H1 (cell line): ENCODE results near the gene KAZALD1. TPM values are rescaled to one million over a fixed set of nuclear protein-coding genes. Genes with fewer than 3 reads are reported as not detected.

ENCODE experiments used
- CTCF ChIA-PET: fragments of 300-600 bp; sonication (Branson Sonifier 250); formaldehyde crosslinking; loops from one replicate; lab custom pipeline; 2021; ENCODE audit not compliant: partially characterized antibody; lab: Charles Lee
- POLR2A ChIA-PET: fragments of 300-600 bp; sonication (Branson Sonifier 250); formaldehyde crosslinking; loops from one replicate; lab custom pipeline; 2021; ENCODE audit warnings: inconsistent platforms; ENCODE audit not compliant: partially characterized antibody; lab: Charles Lee
- DNase-seq, 2 experiments: peaks; one replicate each; pipeline versions ENCODE4 v3.0.0 to v3.0.0-alpha.2; 2010 to 2022; ENCODE audit warnings: low spot score in 2 of 2, low read depth in 1 of 2, mixed read lengths in 1 of 2
- FAIRE-seq: peaks from 2 replicates; lab custom pipeline; 2011; peaks lifted over from hg19 to GRCh38; lab: Jason Lieb, UNC
- H2AFZ ChIP-seq: 2 replicates; pipeline ENCODE4 v1.8.1; 2012; ENCODE audit warnings: low read length, inconsistent platforms
- H2AK5ac ChIP-seq: 2 replicates; pipeline ENCODE4 v1.6.1; 2013; ENCODE audit warnings: low read depth, low read length
- H2BK120ac ChIP-seq: replicated peaks from 2 replicates; pipeline ENCODE3; 2013; ENCODE audit warnings: low read depth, low read length, inconsistent platforms
- H2BK12ac ChIP-seq: 2 replicates; pipeline ENCODE4 v1.6.1; 2013; ENCODE audit warnings: low read depth, low read length
- H2BK15ac ChIP-seq: 2 replicates; pipeline ENCODE4 v1.6.1; 2013; ENCODE audit warnings: low read length
- H2BK20ac ChIP-seq: 2 replicates; pipeline ENCODE4 v1.6.1; 2013; ENCODE audit warnings: low read length
- H2BK5ac ChIP-seq: 2 replicates; pipeline ENCODE4 v1.6.1; 2013; ENCODE audit warnings: low read depth, low read length
- H3K14ac ChIP-seq: 2 replicates; pipeline ENCODE4 v1.6.1; 2013; ENCODE audit warnings: inconsistent platforms; ENCODE audit not compliant: insufficient read length
- H3K18ac ChIP-seq: 2 replicates; pipeline ENCODE4 v1.6.1; 2013; ENCODE audit warnings: low read length; ENCODE audit errors: extremely low read depth
- H3K23ac ChIP-seq: 2 replicates; pipeline ENCODE4 v1.6.1; 2013; ENCODE audit warnings: inconsistent platforms; ENCODE audit not compliant: insufficient read length
- H3K23me2 ChIP-seq: 2 replicates; pipeline ENCODE4 v1.6.1; 2013; ENCODE audit warnings: low read depth, low read length
- H3K27ac ChIP-seq: 2 replicates; pipeline ENCODE4 v1.6.1; 2011; ENCODE audit warnings: low read depth, low read length, inconsistent platforms
- H3K27me3 ChIP-seq, 4 experiments: replicated peaks in 1 of 4; 1 replicate in 1 of 4; 2 replicates in 3 of 4; pipeline versions ENCODE4 v1.6.1 to v1.8.1; 2011 to 2013; ENCODE audit warnings: low read length in 3 of 4, mild to moderate bottlenecking in 3 of 4, inconsistent platforms in 2 of 4, mixed read lengths in 2 of 4, moderate library complexity in 1 of 4; ENCODE audit not compliant: control insufficient read depth in 3 of 4, insufficient read depth in 3 of 4; ENCODE audit errors: extremely low read depth in 1 of 4
- H3K36me3 ChIP-seq, 4 experiments: 2 replicates each; pipeline versions ENCODE4 v1.6.1 to v1.8.1; 2011 to 2013; ENCODE audit warnings: mild to moderate bottlenecking in 4 of 4, low read length in 3 of 4, moderate library complexity in 2 of 4, control low read depth in 1 of 4, inconsistent platforms in 1 of 4; ENCODE audit not compliant: insufficient read depth in 4 of 4, control insufficient read depth in 2 of 4
- H3K4ac ChIP-seq: replicated peaks from 2 replicates; pipeline ENCODE3; 2013; ENCODE audit warnings: low read length, low read depth, mixed read lengths, inconsistent platforms; ENCODE audit not compliant: insufficient read length
- H3K4me1 ChIP-seq, 4 experiments: replicated peaks in 1 of 4; 1 replicate in 1 of 4; 2 replicates in 3 of 4; pipeline versions ENCODE4 v1.6.1 to v1.8.1; 2011 to 2013; ENCODE audit warnings: low read length in 3 of 4, inconsistent platforms in 2 of 4, mixed read lengths in 1 of 4; ENCODE audit not compliant: insufficient read depth in 4 of 4, control insufficient read depth in 3 of 4
- H3K4me2 ChIP-seq, 2 experiments: 2 replicates each; pipeline versions ENCODE4 v1.6.1 to v1.8.1; 2011 to 2013; ENCODE audit warnings: low read depth in 2 of 2, low read length in 2 of 2, control low read depth in 1 of 2, inconsistent platforms in 1 of 2, mild to moderate bottlenecking in 1 of 2; ENCODE audit not compliant: insufficient read depth in 1 of 2
- H3K4me3 ChIP-seq, 4 experiments: fragments of 200-600, 300-600 bp in 1 of 4; sonication (generic), shearing (Covaris generic), sonication (Bioruptor Twin) in 1 of 4; 2 replicates each; pipeline versions ENCODE4 v1.5.1 to v1.8.1; 2011 to 2016; ENCODE audit warnings: low read length in 4 of 4, low read depth in 3 of 4, control low read depth in 2 of 4, inconsistent platforms in 2 of 4, mild to moderate bottlenecking in 2 of 4, mixed read lengths in 1 of 4, moderate library complexity in 1 of 4; ENCODE audit not compliant: insufficient read depth in 2 of 4; ENCODE audit errors: extremely low read depth in 1 of 4
- H3K56ac ChIP-seq: replicated peaks from 2 replicates; pipeline ENCODE3; 2013; ENCODE audit warnings: low read depth, mild to moderate bottlenecking, mixed read lengths, low read length, inconsistent platforms; ENCODE audit not compliant: insufficient read length
- H3K79me1 ChIP-seq: 2 replicates; pipeline ENCODE4 v1.6.1; 2013; ENCODE audit warnings: low read depth, low read length, control low read depth
- H3K79me2 ChIP-seq, 2 experiments: 2 replicates each; pipeline versions ENCODE4 v1.6.1 to v1.8.1; 2012 to 2013; ENCODE audit warnings: low read length in 2 of 2, mild to moderate bottlenecking in 2 of 2, inconsistent platforms in 1 of 2; ENCODE audit not compliant: insufficient read depth in 2 of 2, control insufficient read depth in 1 of 2
- H3K9ac ChIP-seq, 4 experiments: replicated peaks in 1 of 4; 1 replicate in 1 of 4; 2 replicates in 3 of 4; pipeline versions ENCODE4 v1.6.1 to v1.8.1; 2011 to 2013; ENCODE audit warnings: low read depth in 3 of 4, low read length in 3 of 4, control low read depth in 2 of 4, mild to moderate bottlenecking in 2 of 4, moderate library complexity in 2 of 4, inconsistent platforms in 1 of 4; ENCODE audit errors: extremely low read depth in 1 of 4
- H3K9me3 ChIP-seq, 2 experiments: 2 replicates each; pipeline versions ENCODE4 v1.6.1 to v1.8.1; 2012 to 2013; ENCODE audit warnings: mild to moderate bottlenecking in 2 of 2, moderate library complexity in 2 of 2, control low read depth in 1 of 2, inconsistent platforms in 1 of 2, low read depth in 1 of 2, low read length in 1 of 2, mixed read lengths in 1 of 2; ENCODE audit not compliant: insufficient read depth in 2 of 2
- H4K20me1 ChIP-seq, 2 experiments: replicated peaks in 1 of 2; 2 replicates each; pipeline versions ENCODE3 to v1.8.1; 2011 to 2013; ENCODE audit warnings: inconsistent platforms in 2 of 2, low read length in 2 of 2, mild to moderate bottlenecking in 1 of 2; ENCODE audit not compliant: insufficient read depth in 2 of 2, control insufficient read depth in 1 of 2
- H4K5ac ChIP-seq: 2 replicates; pipeline ENCODE4 v1.6.1; 2013; ENCODE audit warnings: low read length, low read depth, mixed read lengths, inconsistent platforms; ENCODE audit not compliant: insufficient read length
- H4K8ac ChIP-seq: 2 replicates; pipeline ENCODE4 v1.8.0; 2013; ENCODE audit warnings: mild to moderate bottlenecking, moderate library complexity, low read length, inconsistent platforms; ENCODE audit not compliant: insufficient read depth; ENCODE audit errors: extremely low read depth
- H4K91ac ChIP-seq: replicated peaks from 2 replicates; pipeline ENCODE3; 2013; ENCODE audit warnings: low read length, mixed read lengths, inconsistent platforms; ENCODE audit not compliant: insufficient read length
- FOSL1 ChIP-seq: IDR thresholded peaks from 2 replicates; pipeline ENCODE4 v1.6.1; 2011; ENCODE audit warnings: mild to moderate bottlenecking, low read depth, low read length, moderate library complexity; ENCODE audit not compliant: insufficient read depth
- HDAC6 ChIP-seq: IDR thresholded peaks from one replicate; pipeline ENCODE4 v1.7.1; 2012; ENCODE audit warnings: low read depth, mild to moderate bottlenecking, inconsistent platforms, low read length, moderate library complexity
- NRF1 ChIP-seq: IDR thresholded peaks from 2 replicates; pipeline ENCODE4 v1.6.1; 2011; ENCODE audit warnings: mild to moderate bottlenecking, low read depth, low read length, improper control_type of control experiment
- PHF8 ChIP-seq: fragments of 200-600 bp; sonication (generic); conservative IDR thresholded peaks from 2 replicates; pipeline ENCODE4 v1.7.1; 2012; ENCODE audit warnings: low read depth, mild to moderate bottlenecking, inconsistent platforms, low read length, moderate library complexity
- POU5F1 ChIP-seq: IDR thresholded peaks from 2 replicates; pipeline ENCODE4 v1.6.1; 2011; ENCODE audit warnings: low read depth, mild to moderate bottlenecking, low read length, moderate library complexity
- RNF2 ChIP-seq: fragments of 200-900, 300-1000 bp; sonication (generic); IDR thresholded peaks from 2 replicates; pipeline ENCODE4 v1.7.1; 2016; ENCODE audit warnings: borderline replicate concordance, low read depth, mild to moderate bottlenecking, antibody characterized with exemption, low read length; ENCODE audit not compliant: poor library complexity, severe bottlenecking; ENCODE audit errors: missing control alignments
- SAP30 ChIP-seq: fragments of 300-600 bp; sonication (generic); IDR thresholded peaks from 2 replicates; pipeline ENCODE4 v1.7.1; 2012; ENCODE audit warnings: low read length, moderate library complexity, mild to moderate bottlenecking, inconsistent platforms; ENCODE audit not compliant: insufficient read depth, insufficient replicate concordance
- WGBS, 2 experiments: shearing (Covaris generic) in 1 of 2; methylation state at CpG; one replicate each; pipeline versions ENCODE4 v1.1.6 to v1.1.7; 2013 to 2015; ENCODE audit warnings: low lambda C conversion rate in 2 of 2, mixed read lengths in 2 of 2, inconsistent platforms in 1 of 2, low coverage in 1 of 2, missing lambda C conversion rate in 1 of 2; ENCODE audit not compliant: insufficient replicate concordance in 2 of 2, insufficient coverage in 1 of 2, insufficient read length in 1 of 2; ENCODE audit errors: extremely low coverage in 1 of 2, missing lambda C conversion rate in 1 of 2; 5-methylcytosine and 5-hydroxymethylcytosine counted together
- polyA plus RNA-seq, 7 experiments: library from polyadenylated mRNA; depleted of rRNA in 3 of 7; stranded (reverse) in 5 of 7; unstranded in 2 of 7; fragments of >200 nt in 5 of 7; fragments of 200-250 nt in 2 of 7; gene quantifications; 1 replicate in 5 of 7; 2 replicates in 1 of 7; 4 replicates in 1 of 7; pipeline versions ENCODE4 v1.2.1 to v1.2.3, GENCODE V29; 2011 to 2013; ENCODE audit warnings: missing spikeins in 2 of 7, mixed read lengths in 2 of 7
- total RNA-seq: library from RNA; stranded (reverse); fragmentation: NEBNext Ultra II Directional; extraction: Animal tissue kit (Norgen Biotek cat#: 25700); gene quantifications from 2 replicates; pipeline ENCODE4 v1.2.1, GENCODE V29; 2021

KAZALD1 gene
- total and polyA plus RNA-seq, 2 of the 8 experiments (the other 6 are each of a cell fraction or from before 2014, with no cell fraction given), result 0.65 to 1.9 TPM

DNA sequence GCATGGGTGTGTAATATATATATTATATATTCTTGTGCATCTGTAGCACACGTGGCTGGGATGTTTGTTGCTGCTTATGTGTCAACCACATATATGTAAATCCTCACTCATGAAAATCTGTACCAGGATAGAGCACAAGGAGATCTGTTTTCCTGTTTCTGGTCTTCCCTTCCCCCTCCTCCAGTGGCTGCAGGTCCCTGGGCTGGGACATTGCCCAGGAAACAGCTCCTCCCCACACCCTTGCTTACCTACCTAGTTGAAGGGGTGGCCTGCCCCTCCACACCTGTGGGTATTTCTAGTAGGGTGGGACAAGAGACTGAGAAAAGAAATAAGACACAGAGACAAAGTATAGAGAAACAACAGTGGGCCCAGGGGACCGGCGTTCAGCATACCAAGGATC lies 28.5 kb upstream of the KAZALD1 start:
- Histone ChIP-seq H3K23ac (no peak overlapping the region), H2AFZ (no peak overlapping the region), H3K18ac (no peak overlapping the region), H3K79me1 (no peaks in the 10 kb centered on the region; the same call in 1 of the 2 replicates), H3K4ac (no peak overlapping the region), H2BK12ac (no peak overlapping the region), H2BK5ac (no peak overlapping the region), H3K9me3 (no peaks in the 10 kb centered on the region), H2BK120ac (no peak overlapping the region), H3K56ac (no peak overlapping the region), H2AK5ac (no peak overlapping the region), H3K36me3 (no peaks in the 10 kb centered on the region), H2BK20ac (no peak overlapping the region), H4K5ac (no peak overlapping the region), H3K9ac (no peak overlapping the region), H4K91ac (no peak overlapping the region), H3K4me3 (no peak overlapping the region), H3K14ac (no peak overlapping the region), H4K8ac (no peak overlapping the region), H4K20me1 (peaks cover 0 to 3% of the 10 kb centered on the region in 2 experiments), H3K79me2 (no peaks in the 10 kb centered on the region), H3K27me3 (peaks cover 1 to 45% (median 37%) of the 10 kb centered on the region in 4 experiments), H3K27ac (no peak overlapping the region), H3K23me2 (peaks cover 17% of the 10 kb centered on the region), H3K4me1 (peaks cover 0 to 26% (median 21%) of the 10 kb centered on the region in 4 experiments; a peak in 6 of 7 replicates), H2BK15ac (no peak overlapping the region), H3K4me2 (no peak overlapping the region; a peak in 1 of 4 replicates)
- WGBS, 2 experiments, result 78% methylated on average over 3 of the region's 3 CpGs; no CpG with 5 or more reads in 1 of the 2 experiments
- ChIA-PET POLR2A (no interaction called here), CTCF (interaction anchor here (11.4 to 51.8 kb wide), 2 partner anchors 16 to 41 kb away, joined by 145 to 2176 read pairs; partner anchors contain the start of gene KAZALD1)
- DNase-seq (no peak), FAIRE-seq (no peak)
- no peak for TF ChIP-seq POU5F1
- TF ChIP-seq PHF8, result no peak
- no peak for TF ChIP-seq NRF1
- no peak for TF ChIP-seq HDAC6
- no peak for TF ChIP-seq FOSL1
- TF ChIP-seq SAP30, result no peak
- no peak for TF ChIP-seq RNF2
